Endothelial cell of umbilical vein (primary cell): ENCODE measurements around the gene NT5DC4.

ENCODE experiments used
- CTCF ChIP-seq, 2 donors: IDR thresholded peaks; 1 replicate in 1 of 2; 2 replicates in 1 of 2; pipeline ENCODE4 v1.5.1; 2011; ENCODE audit warnings: low read length in 2 of 2, mild to moderate bottlenecking in 2 of 2, moderate library complexity in 2 of 2, control low read depth in 1 of 2, inconsistent platforms in 1 of 2, low read depth in 1 of 2; ENCODE audit not compliant: insufficient read depth in 1 of 2; ENCODE audit errors: extremely low read depth in 1 of 2
- EZH2 ChIP-seq: IDR thresholded peaks from 2 replicates; pipeline ENCODE4 v1.6.1; 2012; ENCODE audit warnings: borderline replicate concordance, low read depth, mild to moderate bottlenecking, moderate library complexity, low read length, inconsistent platforms; ENCODE audit not compliant: severe bottlenecking
- MYC ChIP-seq: IDR thresholded peaks from one replicate; pipeline ENCODE4 v1.6.1; 2011; ENCODE audit warnings: mild to moderate bottlenecking, low read depth, low read length
- POLR2A ChIP-seq: IDR thresholded peaks from 2 replicates; pipeline ENCODE4 v1.6.1; 2012; ENCODE audit warnings: low read depth, mild to moderate bottlenecking, control low read depth, low read length

GRCh38 chr2:112730791-112731190, 10.0 kb downstream of the NT5DC4 start:
- TF ChIP-seq POLR2A: no peak
- TF ChIP-seq CTCF (IDR thresholded peaks at IDR 0.05; ENCODE audit: extremely low read depth in 1 of 2, insufficient read depth in 1 of 2, low read depth in 1 of 2, low read length in 2 of 2): no peak
- no peak for TF ChIP-seq EZH2
- no peak for TF ChIP-seq MYC
